Gastroesophageal sphincter (tissue), 2 donors: ENCODE data around the gene SERPINB12.

ENCODE experiments used
- EP300 ChIP-seq: sonication (generic); formaldehyde crosslinking; IDR thresholded peaks from one replicate; pipeline ENCODE4 v1.6.1; 2017; ENCODE audit warnings: antibody characterized with exemption, mild to moderate bottlenecking
- POLR2AphosphoS5 ChIP-seq: sonication (generic); formaldehyde crosslinking; IDR thresholded peaks from one replicate; pipeline ENCODE4 v1.6.1; 2017; ENCODE audit warnings: antibody characterized with exemption

- TF ChIP-seq EP300 (no peak), POLR2AphosphoS5 (no peak)
Observed at GRCh38 chr18:63506336-63506646, 35.9 kb upstream of the SERPINB12 start.
